Adrenal gland (tissue), 5 donors: ENCODE data around the gene IL1R2.

Experiments
- POLR2A ChIP-seq, 2 donors: fragments of 450-650 bp; IDR thresholded peaks; one replicate each; pipeline ENCODE4 v1.6.1; 2017; ENCODE audit warnings: antibody characterized with exemption in 2 of 2, mild to moderate bottlenecking in 2 of 2, moderate library complexity in 1 of 2
- TF ChIP-seq, protein P1 (sequence below), 6 experiments: fragments of 450-650 bp in 4 of 6; fragments of 200-600 bp in 2 of 6; sonication (generic) in 1 of 6; IDR thresholded peaks; 1 replicate in 5 of 6; 2 replicates in 1 of 6; pipeline versions ENCODE4 v1.5.1 to v1.8.0; 2016 to 2021; ENCODE audit warnings: antibody characterized with exemption in 6 of 6, mild to moderate bottlenecking in 2 of 6, moderate library complexity in 1 of 6
- donor health status: DM: no; HTN: no; CAD: no.

GRCh38 chr2:101985101-101985792 is 6.5 kb upstream of the IL1R2 start:
- TF ChIP-seq, protein P1, sequence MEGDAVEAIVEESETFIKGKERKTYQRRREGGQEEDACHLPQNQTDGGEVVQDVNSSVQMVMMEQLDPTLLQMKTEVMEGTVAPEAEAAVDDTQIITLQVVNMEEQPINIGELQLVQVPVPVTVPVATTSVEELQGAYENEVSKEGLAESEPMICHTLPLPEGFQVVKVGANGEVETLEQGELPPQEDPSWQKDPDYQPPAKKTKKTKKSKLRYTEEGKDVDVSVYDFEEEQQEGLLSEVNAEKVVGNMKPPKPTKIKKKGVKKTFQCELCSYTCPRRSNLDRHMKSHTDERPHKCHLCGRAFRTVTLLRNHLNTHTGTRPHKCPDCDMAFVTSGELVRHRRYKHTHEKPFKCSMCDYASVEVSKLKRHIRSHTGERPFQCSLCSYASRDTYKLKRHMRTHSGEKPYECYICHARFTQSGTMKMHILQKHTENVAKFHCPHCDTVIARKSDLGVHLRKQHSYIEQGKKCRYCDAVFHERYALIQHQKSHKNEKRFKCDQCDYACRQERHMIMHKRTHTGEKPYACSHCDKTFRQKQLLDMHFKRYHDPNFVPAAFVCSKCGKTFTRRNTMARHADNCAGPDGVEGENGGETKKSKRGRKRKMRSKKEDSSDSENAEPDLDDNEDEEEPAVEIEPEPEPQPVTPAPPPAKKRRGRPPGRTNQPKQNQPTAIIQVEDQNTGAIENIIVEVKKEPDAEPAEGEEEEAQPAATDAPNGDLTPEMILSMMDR (IDR thresholded peaks at IDR 0.05): no peak
- TF ChIP-seq POLR2A (IDR thresholded peaks at IDR 0.05): no peak
